Measurements from ENCODE around the gene GMPR2. TPM values are rescaled to one million over a fixed set of nuclear protein-coding genes. Genes with fewer than 3 reads are reported as not detected.
"Not testable (repeated sequence)": the region's sequence is repeated elsewhere in the genome, so short reads cannot be mapped to it uniquely, and the experiment has no call there.

The GMPR2 gene
- total RNA-seq, 1 donor: 31.1 TPM

GRCh38 chr14:24235804-24236688 lies 3.3 kb downstream of the GMPR2 start:
- Histone ChIP-seq H3K4me3 (ENCODE audit: low read length) (no peak overlapping the region), H3K4me1 (ENCODE audit: insufficient read depth, low read length) (peaks cover 69% of the 10 kb centered on the region), H3K9me3 (ENCODE audit: low read depth, low read length) (no peaks in the 10 kb centered on the region)

GRCh38 chr14:24236689-24237462 lies 4.1 kb downstream of the GMPR2 start:
- Histone ChIP-seq H3K9me3 (ENCODE audit: low read depth, low read length) (no peaks in the 10 kb centered on the region), H3K27me3 (ENCODE audit: insufficient read depth, low read length) (no peaks in the 10 kb centered on the region), H3K4me1 (ENCODE audit: insufficient read depth, low read length) (peaks cover 69% of the 10 kb centered on the region), H3K4me3 (ENCODE audit: low read length) (no peak overlapping the region)

More at GRCh38 chr14:24235804-24236688, 3.3 kb downstream of the GMPR2 start:
- no peaks in the 10 kb centered on the region for H3K27me3 ChIP-seq (ENCODE audit: insufficient read depth, low read length)

- Histone ChIP-seq H3K27me3 (ENCODE audit: insufficient read depth, low read length) (no peaks in the 10 kb centered on the region), H3K4me3 (ENCODE audit: low read length) (no peak overlapping the region), H3K9me3 (ENCODE audit: low read depth, low read length) (no peaks in the 10 kb centered on the region), H3K4me1 (ENCODE audit: insufficient read depth, low read length) (peaks cover 70% of the 10 kb centered on the region)
Measured at GRCh38 chr14:24237463-24237955, 4.8 kb downstream of the GMPR2 start.

GRCh38 chr14:24238123-24238522 lies 5.4 kb downstream of the GMPR2 start:
- Histone ChIP-seq H3K9me3 (ENCODE audit: low read depth, low read length) (no peaks in the 10 kb centered on the region), H3K4me1 (ENCODE audit: insufficient read depth, low read length) (peaks cover 70% of the 10 kb centered on the region), H3K27me3 (ENCODE audit: insufficient read depth, low read length) (no peaks in the 10 kb centered on the region)

GRCh38 chr14:24238527-24239037 lies 5.9 kb downstream of the GMPR2 start:
- Histone ChIP-seq H3K4me1 (ENCODE audit: insufficient read depth, low read length) (peaks cover 70% of the 10 kb centered on the region), H3K9me3 (ENCODE audit: low read depth, low read length) (no peaks in the 10 kb centered on the region), H3K27me3 (ENCODE audit: insufficient read depth, low read length) (no peaks in the 10 kb centered on the region), H3K4me3 (ENCODE audit: low read length) (no peak overlapping the region)

More at GRCh38 chr14:24238123-24238522, 5.4 kb downstream of the GMPR2 start:
- no peak overlapping the region for H3K4me3 ChIP-seq (ENCODE audit: low read length)

- no peaks in the 10 kb centered on the region for H3K9me3 ChIP-seq (ENCODE audit: low read depth, low read length)
- peaks cover 70% of the 10 kb centered on the region for H3K4me1 ChIP-seq (ENCODE audit: insufficient read depth, low read length)
- no peak overlapping the region for H3K4me3 ChIP-seq (ENCODE audit: low read length)
- no peaks in the 10 kb centered on the region for H3K27me3 ChIP-seq (ENCODE audit: insufficient read depth, low read length)
Measured at GRCh38 chr14:24240110-24240918, 7.6 kb downstream of the GMPR2 start.

GRCh38 chr14:24241829-24242443 lies 9.2 kb downstream of the GMPR2 start:
- Histone ChIP-seq H3K27me3 (ENCODE audit: insufficient read depth, low read length) (no peaks in the 10 kb centered on the region), H3K9me3 (ENCODE audit: low read depth, low read length) (no peaks in the 10 kb centered on the region), H3K4me1 (ENCODE audit: insufficient read depth, low read length) (peaks cover 71% of the 10 kb centered on the region), H3K4me3 (ENCODE audit: low read length) (peak overlapping the region; percentile 55)

- peaks cover 69% of the 10 kb centered on the region for H3K4me1 ChIP-seq (ENCODE audit: insufficient read depth, low read length)
- no peaks in the 10 kb centered on the region for H3K27me3 ChIP-seq (ENCODE audit: insufficient read depth, low read length)
- no peaks in the 10 kb centered on the region for H3K9me3 ChIP-seq (ENCODE audit: low read depth, low read length)
- H3K4me3 ChIP-seq (ENCODE audit: low read length): peak overlapping the region; percentile 55
Measured at GRCh38 chr14:24243336-24243836, 10.7 kb downstream of the GMPR2 start.

- H3K9me3 ChIP-seq (ENCODE audit: low read depth, low read length); H3K27me3 ChIP-seq (ENCODE audit: insufficient read depth, low read length); H3K4me3 ChIP-seq (ENCODE audit: low read length): not testable (repeated sequence)
- H3K4me1 ChIP-seq (ENCODE audit: insufficient read depth, low read length): peaks cover 49% of the 10 kb centered on the region
Measured at GRCh38 chr14:24245350-24245749, 12.6 kb downstream of the GMPR2 start.

- H3K4me3 ChIP-seq (ENCODE audit: low read length): no peak overlapping the region
Measured at GRCh38 chr14:24246765-24247212, 14.1 kb downstream of the GMPR2 start.

GRCh38 chr14:24247422-24247821 lies 14.7 kb downstream of the GMPR2 start:
- H3K27me3 ChIP-seq (ENCODE audit: insufficient read depth, low read length): no peaks in the 10 kb centered on the region
- H3K4me1 ChIP-seq (ENCODE audit: insufficient read depth, low read length): peaks cover 33% of the 10 kb centered on the region
- H3K4me3 ChIP-seq (ENCODE audit: low read length): no peak overlapping the region
- H3K9me3 ChIP-seq (ENCODE audit: low read depth, low read length): no peaks in the 10 kb centered on the region

More at GRCh38 chr14:24246765-24247212, 14.1 kb downstream of the GMPR2 start:
- H3K9me3 ChIP-seq (ENCODE audit: low read depth, low read length): no peaks in the 10 kb centered on the region
- no peaks in the 10 kb centered on the region for H3K27me3 ChIP-seq (ENCODE audit: insufficient read depth, low read length)
- H3K4me1 ChIP-seq (ENCODE audit: insufficient read depth, low read length): peaks cover 35% of the 10 kb centered on the region

- H3K9me3 ChIP-seq (ENCODE audit: low read depth, low read length): no peaks in the 10 kb centered on the region
- peaks cover 18% of the 10 kb centered on the region for H3K4me1 ChIP-seq (ENCODE audit: insufficient read depth, low read length)
- H3K4me3 ChIP-seq (ENCODE audit: low read length): no peak overlapping the region
- no peaks in the 10 kb centered on the region for H3K27me3 ChIP-seq (ENCODE audit: insufficient read depth, low read length)
Measured at GRCh38 chr14:24249230-24250021, 16.7 kb downstream of the GMPR2 start.

GRCh38 chr14:24250354-24250753 lies 17.6 kb downstream of the GMPR2 start:
- Histone ChIP-seq H3K4me3 (ENCODE audit: low read length) (no peak overlapping the region), H3K9me3 (ENCODE audit: low read depth, low read length) (no peaks in the 10 kb centered on the region), H3K4me1 (ENCODE audit: insufficient read depth, low read length) (peaks cover 12% of the 10 kb centered on the region), H3K27me3 (ENCODE audit: insufficient read depth, low read length) (no peaks in the 10 kb centered on the region)
